Activated CD8-positive, alpha-beta T cell treated with anti-CD3 and anti-CD28 coated beads, Interleukin-2, amount 10 ng/mL, durations not matched to agents 7 days and 5 days (primary cell): ENCODE results near the gene RGS9. TPM values are rescaled to one million over a fixed set of nuclear protein-coding genes. Genes with fewer than 3 reads are reported as not detected.

ENCODE experiments used
- ATAC-seq: fragments of 150-1000 bp; cut with Tn5 transposase; one replicate; pipeline ENCODE4 v1.10.0; 2021; ENCODE audit warnings: moderate library complexity
- CTCF ChIA-PET: fragments of 350-600 bp; sonication (Branson Sonifier 250); formaldehyde crosslinking; loops from one replicate; lab custom pipeline; 2021; ENCODE audit warnings: antibody characterized with exemption; lab: Charles Lee
- POLR2A ChIA-PET: fragments of 350-600 bp; sonication (Branson Sonifier 250); formaldehyde crosslinking; loops from one replicate; lab custom pipeline; 2021; ENCODE audit warnings: antibody characterized with exemption; lab: Charles Lee
- DNase-seq: peaks from one replicate; pipeline ENCODE4 v3.0.0-alpha.2; 2020
- H3K27ac Mint-ChIP-seq: one replicate; pipeline ENCODE4 v1.8.0; 2021; ENCODE audit warnings: mild to moderate bottlenecking, mixed read lengths
- H3K27me3 Mint-ChIP-seq: one replicate; pipeline ENCODE4 v1.8.0; 2021; ENCODE audit warnings: low read depth, mixed read lengths
- H3K36me3 Mint-ChIP-seq: one replicate; pipeline ENCODE4 v1.8.0; 2021; ENCODE audit warnings: low read depth, mixed read lengths
- H3K4me1 Mint-ChIP-seq: one replicate; pipeline ENCODE4 v1.8.0; 2021; ENCODE audit warnings: low read depth, mixed read lengths
- H3K4me3 Mint-ChIP-seq: one replicate; pipeline ENCODE4 v1.8.0; 2021; ENCODE audit warnings: mild to moderate bottlenecking, mixed read lengths
- H3K9me3 Mint-ChIP-seq: one replicate; pipeline ENCODE4 v1.8.0; 2022; ENCODE audit warnings: mixed read lengths; ENCODE audit not compliant: insufficient read depth
- total RNA-seq, 2 experiments: library from RNA; stranded (reverse); gene quantifications; one replicate each; pipeline ENCODE4 v1.2.3, GENCODE V29; 2021

The RGS9 gene
- total RNA-seq, 2 experiments from 2014 or later = 4.8 to 5.7 TPM

DNA sequence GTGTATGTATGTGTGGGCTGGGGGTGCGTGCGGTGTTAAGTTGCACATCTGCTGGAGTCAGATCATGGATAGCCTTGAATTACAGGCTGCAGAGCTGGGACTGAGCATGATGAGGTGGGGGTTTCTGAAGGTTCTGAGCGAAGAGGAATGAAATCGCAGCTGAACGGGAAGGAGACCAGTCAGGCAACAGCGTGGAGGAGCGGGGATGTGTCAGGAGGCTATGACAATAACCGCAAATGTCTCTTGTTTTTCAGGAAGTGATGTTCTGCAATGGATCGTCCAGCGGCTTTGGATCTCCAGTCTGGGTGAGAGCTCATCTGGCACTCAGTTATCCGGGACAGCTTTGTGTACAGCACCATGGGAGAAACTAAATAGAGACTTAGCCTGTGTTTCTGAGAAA lies 20.9 kb downstream of the RGS9 start:
- Mint-ChIP-seq H3K4me1 (peaks cover 14% of the 10 kb centered on the region), H3K36me3 (no peaks in the 10 kb centered on the region), H3K9me3 (no peaks in the 10 kb centered on the region), H3K27me3 (peaks cover 7% of the 10 kb centered on the region), H3K27ac (no peak overlapping the region), H3K4me3 (no peak overlapping the region)
- DNase-seq (no peak), ATAC-seq (no peak)
- ChIA-PET POLR2A (no interaction called here), CTCF (interaction anchor here (0.8 to 1.1 kb wide), 2 partner anchors 11 to 57 kb away, joined by 3 read pairs; no protein-coding TSS in a partner anchor)

DNA sequence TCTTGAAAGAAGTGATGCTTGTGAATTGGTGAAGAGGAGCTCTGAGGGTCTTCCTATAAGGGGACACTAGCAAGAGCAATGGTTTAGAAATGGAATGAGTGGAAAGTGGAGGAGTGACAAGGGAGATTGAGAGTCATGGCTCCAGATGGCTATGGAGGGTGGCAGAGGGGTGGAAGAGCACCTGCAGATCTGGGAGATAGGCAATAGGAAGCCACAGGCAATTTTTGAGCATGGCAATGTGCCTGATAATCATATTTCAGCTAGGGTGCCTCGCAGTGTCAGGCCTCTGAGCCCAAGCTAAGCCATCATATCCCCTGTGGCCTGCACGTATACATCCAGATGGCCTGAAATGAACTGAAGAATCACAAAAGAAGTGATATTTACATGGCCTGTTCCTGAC lies 21.5 kb downstream of the RGS9 start:
- H3K4me1 Mint-ChIP-seq = peaks cover 17% of the 10 kb centered on the region
- H3K36me3 Mint-ChIP-seq = no peaks in the 10 kb centered on the region
- DNase-seq = no peak
- H3K9me3 Mint-ChIP-seq = no peaks in the 10 kb centered on the region
- H3K27ac Mint-ChIP-seq = no peak overlapping the region
- ChIA-PET CTCF (interaction anchor here (1.1 kb wide), 1 partner anchor 10 kb away, joined by 3 read pairs; no protein-coding TSS in a partner anchor), POLR2A (no interaction called here)
- no peak overlapping the region for H3K4me3 Mint-ChIP-seq
- no peak for ATAC-seq
- peaks cover 7% of the 10 kb centered on the region for H3K27me3 Mint-ChIP-seq

DNA sequence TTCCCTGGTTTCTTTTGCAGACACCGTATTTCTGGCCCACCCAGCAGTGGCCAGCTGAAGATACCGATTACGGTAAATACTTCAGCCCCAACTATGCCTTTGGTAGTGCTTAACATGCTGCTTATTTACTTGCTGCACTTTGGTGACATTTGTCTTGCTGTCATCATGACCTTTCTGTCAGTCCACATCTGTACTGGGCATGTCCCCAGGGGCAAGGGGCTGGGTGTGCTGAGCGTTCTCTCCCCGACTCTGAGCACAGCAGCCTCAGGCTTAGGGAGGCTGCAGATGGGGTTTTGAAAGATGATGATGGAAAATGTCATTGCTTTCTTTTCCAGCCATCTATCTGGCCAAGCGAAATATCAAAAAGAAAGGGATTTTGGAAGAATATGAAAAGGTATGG lies 23.3 kb downstream of the RGS9 start:
- H3K27ac Mint-ChIP-seq = no peak overlapping the region
- POLR2A ChIA-PET = no interaction called here

DNA sequence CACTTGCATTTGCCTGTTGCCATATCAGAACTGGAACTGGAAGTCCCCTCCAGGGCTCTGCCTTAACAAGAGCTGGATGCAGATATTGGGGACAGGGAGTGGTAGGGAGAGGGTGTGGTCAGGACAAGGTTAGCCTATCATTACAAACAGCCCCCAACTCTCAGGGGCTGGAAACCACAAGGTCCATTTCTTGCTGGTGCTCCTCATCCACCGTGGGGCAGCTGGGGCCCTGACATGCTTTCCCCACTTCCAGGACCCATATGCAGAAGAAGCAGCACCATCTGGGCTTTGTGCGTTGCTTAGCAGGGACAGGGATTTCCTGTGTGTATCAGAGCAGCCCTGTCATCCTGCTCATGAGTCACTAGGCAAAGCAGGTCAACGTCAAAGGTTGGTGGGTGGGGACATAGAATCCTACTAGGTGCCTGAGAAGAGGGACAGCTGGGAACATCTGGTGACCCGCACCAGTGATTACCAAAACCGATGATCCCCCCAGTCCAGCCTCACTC lies 26.9 kb downstream of the RGS9 start:
- ATAC-seq (peak; percentile 85), DNase-seq (peak; percentile 67)
- no peaks in the 10 kb centered on the region for H3K9me3 Mint-ChIP-seq

More for the DNA sequence above, 23.3 kb downstream of the RGS9 start:
- DNase-seq (no peak), ATAC-seq (no peak)
- peaks cover 8% of the 10 kb centered on the region for H3K27me3 Mint-ChIP-seq
- H3K36me3 Mint-ChIP-seq = peaks cover 4% of the 10 kb centered on the region
- H3K4me3 Mint-ChIP-seq = no peak overlapping the region
- CTCF ChIA-PET = no interaction called here
- no peaks in the 10 kb centered on the region for H3K9me3 Mint-ChIP-seq
- peaks cover 26% of the 10 kb centered on the region for H3K4me1 Mint-ChIP-seq

DNA sequence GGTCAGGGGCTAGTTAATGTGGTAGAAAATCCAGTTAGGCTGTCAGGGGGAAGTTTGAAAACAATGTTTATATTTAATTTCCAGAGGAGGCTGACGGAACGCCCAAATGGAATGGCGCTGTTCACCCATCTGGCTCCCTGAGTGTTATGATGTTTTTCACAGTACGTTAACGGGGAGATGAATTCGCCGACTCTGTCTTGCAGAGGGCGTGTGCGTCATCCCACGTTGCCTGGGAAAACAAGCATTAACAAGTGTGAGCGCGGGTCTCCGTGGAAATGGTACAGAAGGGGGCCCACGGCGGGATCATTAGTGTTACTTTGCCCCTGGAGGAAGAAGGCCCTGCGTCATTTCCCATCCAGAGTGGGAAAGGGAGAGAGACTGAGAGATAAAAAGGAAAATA lies 29.6 kb downstream of the RGS9 start:
- Mint-ChIP-seq H3K36me3 (peaks cover 4% of the 10 kb centered on the region), H3K27ac (no peak overlapping the region), H3K4me1 (peaks cover 25% of the 10 kb centered on the region), H3K27me3 (peaks cover 2% of the 10 kb centered on the region), H3K9me3 (no peaks in the 10 kb centered on the region), H3K4me3 (no peak overlapping the region)
- ChIA-PET CTCF (interaction anchor here (1.4 kb wide), 1 partner anchor 12 kb away, joined by 4 read pairs; no protein-coding TSS in a partner anchor), POLR2A (no interaction called here)
- DNase-seq (no peak), ATAC-seq (no peak)

More for the DNA sequence above, 26.9 kb downstream of the RGS9 start:
- Mint-ChIP-seq H3K36me3 (peaks cover 4% of the 10 kb centered on the region), H3K27me3 (peaks cover 7% of the 10 kb centered on the region), H3K4me3 (no peak overlapping the region), H3K27ac (peak overlapping the region; percentile 54), H3K4me1 (peaks cover 17% of the 10 kb centered on the region)
- POLR2A ChIA-PET = no interaction called here
- CTCF ChIA-PET = interaction anchor here (1.5 to 2.2 kb wide), 2 partner anchors 9 to 27 kb away, joined by 4 to 9 read pairs; partner anchors contain the start of gene RGS9

DNA sequence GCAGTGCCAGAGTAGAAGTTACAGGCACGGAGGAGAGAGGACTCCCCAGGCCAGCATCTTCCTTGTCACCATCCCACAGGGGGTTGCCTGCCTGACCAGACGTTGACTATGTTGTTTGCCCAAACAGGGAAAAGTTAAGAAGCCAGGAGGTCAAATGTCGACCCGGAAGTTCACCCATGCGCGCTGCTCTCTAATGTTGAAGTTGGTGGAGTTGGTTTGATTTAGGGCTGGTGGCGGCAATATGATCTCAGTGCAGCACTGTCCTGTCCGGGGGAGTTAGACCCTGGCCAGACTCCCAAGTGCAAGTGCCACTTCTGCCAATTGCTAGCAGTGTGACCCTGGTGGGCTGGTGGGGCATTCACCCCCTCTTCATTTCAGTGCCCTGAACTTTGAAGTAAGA lies 30.4 kb downstream of the RGS9 start:
- CTCF ChIA-PET = interaction anchor here (1.0 kb wide), 1 partner anchor 67 kb away, joined by 3 read pairs; no protein-coding TSS in a partner anchor

DNA sequence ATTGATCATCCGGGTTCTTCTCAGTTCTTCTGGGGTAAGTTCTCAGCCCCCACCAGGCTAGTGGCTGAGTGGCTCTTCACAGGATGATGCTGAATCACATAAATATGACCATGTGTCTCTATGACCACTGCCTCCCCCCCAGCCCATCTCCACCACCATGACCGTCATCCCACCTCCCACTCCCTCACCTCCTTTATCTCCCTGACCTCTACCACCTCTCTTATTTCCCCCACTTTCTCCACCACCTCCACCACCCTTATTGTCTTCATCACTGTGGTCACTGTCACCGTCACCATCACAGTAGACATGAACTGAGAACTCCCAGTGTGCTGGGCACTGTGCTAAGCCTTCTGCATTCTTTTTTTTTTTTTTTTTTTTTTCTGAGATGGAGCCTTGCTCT lies 32.5 kb downstream of the RGS9 start:
- Mint-ChIP-seq H3K27ac (no peak overlapping the region), H3K27me3 (peaks cover 2% of the 10 kb centered on the region), H3K9me3 (no peaks in the 10 kb centered on the region), H3K36me3 (peaks cover 2% of the 10 kb centered on the region), H3K4me3 (no peak overlapping the region), H3K4me1 (peaks cover 15% of the 10 kb centered on the region)
- ChIA-PET POLR2A (no interaction called here), CTCF (interaction anchor here (1.6 to 2.9 kb wide), 2 partner anchors 12 to 33 kb away, joined by 3 to 8 read pairs; partner anchors contain the start of gene RGS9)
- no peak for ATAC-seq
- DNase-seq = no peak

More for the DNA sequence above, 30.4 kb downstream of the RGS9 start:
- POLR2A ChIA-PET = no interaction called here
- ATAC-seq (no peak), DNase-seq (no peak)
- no peaks in the 10 kb centered on the region for H3K9me3 Mint-ChIP-seq
- H3K4me1 Mint-ChIP-seq = peaks cover 29% of the 10 kb centered on the region
- H3K27ac Mint-ChIP-seq = no peak overlapping the region
- H3K4me3 Mint-ChIP-seq = no peak overlapping the region
- peaks cover 4% of the 10 kb centered on the region for H3K36me3 Mint-ChIP-seq
- peaks cover 2% of the 10 kb centered on the region for H3K27me3 Mint-ChIP-seq

DNA sequence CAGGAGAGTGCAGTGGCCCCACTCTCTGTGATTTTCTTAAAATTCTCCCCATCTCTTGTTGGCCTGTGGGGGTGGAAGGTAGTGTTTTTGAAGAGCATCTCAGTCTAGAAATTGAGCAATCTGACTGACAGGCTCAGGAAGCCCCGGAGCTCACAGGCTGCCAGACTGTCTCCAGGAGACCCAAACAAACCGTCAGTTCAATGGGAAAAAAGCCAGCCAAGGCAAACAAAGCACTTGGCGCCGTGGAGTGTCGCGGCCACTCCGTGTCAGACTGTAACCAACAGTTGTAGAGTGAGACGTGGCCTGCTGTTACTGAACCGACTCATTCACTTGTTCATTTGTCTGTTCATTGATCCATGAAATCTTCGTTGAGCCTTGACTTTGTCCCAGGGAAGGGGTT lies 33.7 kb downstream of the RGS9 start:
- POLR2A ChIA-PET = interaction anchor here (1.2 kb wide), 1 partner anchor 40 kb away, joined by 3 read pairs; no protein-coding TSS in a partner anchor
- H3K27ac Mint-ChIP-seq = no peak overlapping the region
- no peak for ATAC-seq
- no peak for DNase-seq
- no peaks in the 10 kb centered on the region for H3K36me3 Mint-ChIP-seq
- CTCF ChIA-PET = interaction anchor here (2.9 kb wide), 1 partner anchor 34 kb away, joined by 8 read pairs; the partner anchor contains the start of gene RGS9
- H3K4me3 Mint-ChIP-seq = no peak overlapping the region
- H3K4me1 Mint-ChIP-seq = peaks cover 15% of the 10 kb centered on the region
- H3K9me3 Mint-ChIP-seq = no peaks in the 10 kb centered on the region
- H3K27me3 Mint-ChIP-seq = no peaks in the 10 kb centered on the region

DNA sequence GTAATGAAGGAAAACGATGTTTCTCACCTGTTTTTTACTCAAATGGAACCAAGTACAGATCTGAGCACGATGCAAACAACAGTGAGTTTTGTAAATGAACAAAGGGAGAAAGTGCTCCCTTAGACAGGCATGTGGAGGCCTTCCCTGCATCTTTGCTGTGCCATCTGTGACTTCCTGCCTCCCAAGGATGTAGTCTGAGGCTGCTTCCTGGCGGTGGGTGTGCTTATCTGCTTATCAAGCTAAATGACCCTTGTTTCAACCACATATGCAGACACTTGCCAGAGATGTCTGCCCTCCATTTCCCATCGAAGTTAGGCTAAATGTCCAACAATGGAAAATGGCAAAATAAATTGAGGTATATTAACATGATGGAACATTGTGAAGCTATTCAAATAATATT lies 34.6 kb downstream of the RGS9 start:
- peaks cover 15% of the 10 kb centered on the region for H3K4me1 Mint-ChIP-seq
- no peaks in the 10 kb centered on the region for H3K27me3 Mint-ChIP-seq
- DNase-seq (no peak), ATAC-seq (no peak)
- peak overlapping the region; percentile 13 for H3K27ac Mint-ChIP-seq
- no peaks in the 10 kb centered on the region for H3K36me3 Mint-ChIP-seq
- POLR2A ChIA-PET = interaction anchor here (1.2 to 2.6 kb wide), 2 partner anchors 10 to 41 kb away, joined by 3 to 14 read pairs; no protein-coding TSS in a partner anchor
- CTCF ChIA-PET = interaction anchor here (1.0 to 2.9 kb wide), 4 partner anchors 10 to 35 kb away, joined by 3 to 11 read pairs (median 6); partner anchors contain the start of gene RGS9
- no peak overlapping the region for H3K4me3 Mint-ChIP-seq
- no peaks in the 10 kb centered on the region for H3K9me3 Mint-ChIP-seq

DNA sequence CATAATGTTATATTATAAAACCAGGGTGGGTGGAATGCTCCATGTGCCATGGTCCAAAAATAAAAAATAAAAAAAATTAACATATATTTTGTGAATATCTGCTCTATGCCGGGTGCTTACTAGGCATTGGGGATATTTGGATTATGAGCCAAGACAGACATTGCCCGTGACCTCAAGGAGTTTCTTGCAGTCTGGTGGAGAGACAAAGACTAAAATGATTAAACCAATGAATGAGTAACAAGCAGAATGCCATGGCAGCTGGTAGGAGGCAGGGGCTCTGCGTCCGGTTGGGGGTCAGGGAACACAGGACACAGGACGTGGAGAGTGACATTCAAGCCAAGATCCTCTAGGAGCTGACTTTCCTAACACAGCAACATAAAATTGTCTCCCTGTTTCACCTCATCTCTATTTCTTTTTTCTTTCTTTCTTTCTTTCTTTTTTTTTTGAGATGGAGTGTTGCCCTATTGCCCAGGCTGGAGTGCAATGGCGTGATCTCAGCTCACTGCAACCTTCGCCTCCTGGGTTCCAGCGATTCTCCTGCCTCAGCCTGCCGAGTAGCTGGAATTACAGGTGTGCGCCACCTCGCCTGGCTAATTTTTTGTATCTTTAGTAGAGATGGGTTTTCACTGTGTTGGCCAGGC lies 35.4 kb downstream of the RGS9 start:
- Mint-ChIP-seq H3K27me3 (no peaks in the 10 kb centered on the region), H3K4me3 (no peak overlapping the region), H3K9me3 (no peaks in the 10 kb centered on the region), H3K4me1 (peaks cover 24% of the 10 kb centered on the region), H3K36me3 (peaks cover 4% of the 10 kb centered on the region), H3K27ac (peak overlapping the region; percentile 5)
- ATAC-seq (no peak), DNase-seq (no peak)
- ChIA-PET POLR2A (interaction anchor here (2.6 kb wide), 1 partner anchor 9 kb away, joined by 14 read pairs; no protein-coding TSS in a partner anchor), CTCF (interaction anchor here (1.2 to 2.9 kb wide), 7 partner anchors 8 to 36 kb away, joined by 3 to 11 read pairs (median 8); partner anchors contain the start of gene RGS9)

DNA sequence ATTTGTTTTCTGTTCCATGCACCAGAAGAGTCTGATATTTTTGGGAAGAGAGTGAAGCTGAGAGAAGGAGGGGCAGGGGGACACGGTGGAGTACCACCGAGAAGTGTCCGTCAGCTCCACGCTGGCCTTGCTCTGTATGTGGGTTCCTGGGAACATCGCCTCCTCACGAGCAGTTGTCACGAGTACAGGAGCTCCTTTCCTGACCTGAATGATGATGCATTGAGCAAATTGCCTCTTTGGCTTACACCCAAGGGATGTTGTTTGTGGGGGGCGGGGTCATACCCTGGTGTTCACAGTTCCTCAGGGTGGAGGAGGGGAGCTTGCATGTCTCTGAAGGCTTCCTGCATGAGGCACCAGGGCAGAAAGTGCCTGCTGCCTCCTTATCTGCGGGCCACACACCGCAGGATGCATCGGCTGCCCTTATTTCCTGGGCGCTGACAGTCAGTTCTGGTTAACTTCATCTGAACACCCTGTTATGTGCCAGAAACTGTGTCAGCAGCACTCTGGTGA lies 36.2 kb downstream of the RGS9 start:
- Mint-ChIP-seq H3K4me3 (peak overlapping the region; percentile 51), H3K27ac (no peak overlapping the region), H3K9me3 (no peaks in the 10 kb centered on the region), H3K36me3 (peaks cover 8% of the 10 kb centered on the region), H3K4me1 (peaks cover 29% of the 10 kb centered on the region), H3K27me3 (no peaks in the 10 kb centered on the region)
- CTCF ChIA-PET = interaction anchor here (1.3 to 2.5 kb wide), 5 partner anchors 9 to 36 kb away, joined by 4 to 11 read pairs (median 8); partner anchors contain the start of gene RGS9
- POLR2A ChIA-PET = interaction anchor here (0.6 to 2.6 kb wide), 2 partner anchors 8 to 24 kb away, joined by 3 to 14 read pairs; no protein-coding TSS in a partner anchor
- ATAC-seq (peak; percentile 88), DNase-seq (peak; percentile 89)
